HG03039 (cell line): ENCODE measurements around the gene CENPP.

Source experiments
- ATAC-seq: cut with Tn5 transposase; IDR thresholded peaks from one replicate; pipeline ENCODE4 v1.9.1; 2021; ENCODE audit warnings: mild to moderate bottlenecking, moderate library complexity; ENCODE audit not compliant: unreplicated experiment

The CENPP gene

GRCh38 chr9:92474587-92474986 lies 148.8 kb downstream of the CENPP start:
- ATAC-seq: no peak

DNA sequence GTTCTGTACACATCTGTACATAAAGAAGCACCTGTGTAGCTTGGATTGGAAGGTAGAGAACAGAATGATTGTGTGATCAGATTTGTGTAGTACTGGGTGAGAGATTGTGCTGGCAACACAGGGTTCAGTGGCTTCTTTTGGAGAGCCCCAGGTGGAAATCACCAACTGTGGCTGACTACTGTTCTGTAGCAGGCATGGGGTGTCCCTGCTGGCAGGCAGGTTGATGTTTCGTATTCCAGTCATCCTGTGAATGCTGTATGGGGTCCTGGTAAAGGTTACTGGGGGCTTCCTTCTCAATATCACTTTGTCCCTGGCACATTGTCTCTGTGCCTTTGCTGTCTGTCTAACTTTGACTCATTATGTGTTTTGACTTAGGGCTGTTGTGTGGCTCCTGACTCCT lies 151.2 kb downstream of the CENPP start:
- no peak for ATAC-seq

DNA sequence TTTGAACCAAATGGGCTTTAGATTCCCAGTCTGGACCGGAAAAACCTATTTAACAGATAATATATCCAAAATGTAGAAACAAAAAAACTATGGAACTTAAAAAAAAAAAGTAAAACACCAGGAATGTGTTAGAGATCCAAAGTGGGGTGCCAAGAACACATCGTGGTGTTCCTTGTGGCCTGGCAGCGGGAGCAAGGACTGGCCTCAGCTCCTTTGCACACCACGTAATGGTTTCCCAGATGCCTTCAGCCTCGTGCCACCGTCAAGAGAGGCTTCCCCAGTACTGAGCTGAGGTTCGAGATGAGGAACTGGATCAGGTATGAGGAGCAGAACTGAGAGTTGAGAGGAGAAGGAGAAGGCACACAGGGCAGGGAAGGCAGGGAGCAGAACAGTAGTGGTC lies 153.0 kb downstream of the CENPP start:
- no peak for ATAC-seq

DNA sequence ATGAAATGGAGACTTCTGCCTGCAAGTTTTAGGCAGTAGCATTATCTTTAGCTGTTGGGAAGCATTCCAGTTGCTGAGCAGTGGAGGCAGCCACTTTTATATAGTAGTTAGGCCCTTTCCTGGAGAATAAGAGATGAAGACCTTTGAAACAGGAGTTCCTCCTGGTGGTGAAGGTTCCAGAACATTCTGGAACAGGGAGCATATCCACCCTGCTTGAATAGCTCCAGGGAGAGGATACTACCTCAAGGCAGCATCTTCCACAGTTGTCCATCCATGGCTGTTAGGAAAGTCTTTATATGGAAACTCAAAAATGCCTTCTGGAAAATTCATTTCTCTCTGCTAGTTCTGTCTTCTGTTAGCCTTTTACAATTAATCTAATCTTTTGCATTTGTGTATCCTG lies 153.6 kb downstream of the CENPP start:
- ATAC-seq: no peak

- ATAC-seq: no peak
Measured at GRCh38 chr9:92480291-92480771, 154.6 kb downstream of the CENPP start.

DNA sequence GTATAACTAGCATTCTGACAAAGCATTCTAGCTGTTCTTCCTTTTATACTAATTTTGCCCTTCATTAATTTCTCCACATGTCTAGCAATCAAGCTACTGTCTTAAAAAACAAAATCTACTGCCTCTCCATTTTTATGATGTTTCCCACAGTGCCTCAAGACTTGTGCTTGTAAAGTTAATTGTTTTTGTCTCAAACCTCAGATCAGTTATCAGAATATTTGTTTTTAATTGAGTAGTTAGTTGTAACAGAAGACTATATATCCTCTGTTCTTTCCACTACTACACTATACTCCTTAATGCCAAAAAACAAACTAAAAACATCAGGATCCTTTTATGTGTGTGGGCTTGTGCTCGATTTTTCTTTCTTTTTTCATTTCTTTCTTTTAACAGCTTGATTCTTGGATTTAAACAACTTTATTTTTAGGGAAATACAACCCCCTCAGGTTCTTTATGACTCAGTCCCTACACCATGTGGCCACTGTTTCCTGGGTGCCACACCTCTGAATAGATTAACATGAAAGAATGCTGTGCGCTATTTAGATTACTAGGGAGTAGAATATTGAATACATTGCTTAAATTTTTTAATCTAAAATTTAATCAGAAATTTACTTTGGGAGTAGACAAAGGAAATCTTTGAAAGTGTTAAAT lies 155.4 kb downstream of the CENPP start:
- ATAC-seq: no peak

DNA sequence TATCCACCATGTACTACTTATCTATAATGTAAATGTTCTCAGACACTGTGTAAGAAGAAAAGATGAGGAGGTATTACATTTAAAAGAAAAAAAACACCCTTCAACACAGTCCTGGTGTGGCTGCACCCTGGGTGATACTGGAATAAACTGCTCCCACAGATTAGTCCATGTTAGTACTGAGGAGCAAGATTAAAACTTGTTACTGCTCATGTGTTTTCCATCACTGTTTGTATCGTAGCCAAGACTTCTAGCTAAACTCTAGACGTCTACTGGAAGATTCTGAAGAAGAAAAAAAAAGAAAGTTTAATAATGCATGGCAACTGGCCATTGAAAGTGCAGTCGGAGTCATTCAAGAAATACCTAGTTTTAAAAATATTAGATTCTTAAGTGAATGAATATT lies 156.6 kb downstream of the CENPP start, which contains the start of gene ASPN:
Gene ASPN (minus strand): TSS at position 178 of the 400 bp plus-strand sequence.
- ATAC-seq: no peak

- ATAC-seq: no peak
Measured at GRCh38 chr9:92482805-92483204, 157.1 kb downstream of the CENPP start.

DNA sequence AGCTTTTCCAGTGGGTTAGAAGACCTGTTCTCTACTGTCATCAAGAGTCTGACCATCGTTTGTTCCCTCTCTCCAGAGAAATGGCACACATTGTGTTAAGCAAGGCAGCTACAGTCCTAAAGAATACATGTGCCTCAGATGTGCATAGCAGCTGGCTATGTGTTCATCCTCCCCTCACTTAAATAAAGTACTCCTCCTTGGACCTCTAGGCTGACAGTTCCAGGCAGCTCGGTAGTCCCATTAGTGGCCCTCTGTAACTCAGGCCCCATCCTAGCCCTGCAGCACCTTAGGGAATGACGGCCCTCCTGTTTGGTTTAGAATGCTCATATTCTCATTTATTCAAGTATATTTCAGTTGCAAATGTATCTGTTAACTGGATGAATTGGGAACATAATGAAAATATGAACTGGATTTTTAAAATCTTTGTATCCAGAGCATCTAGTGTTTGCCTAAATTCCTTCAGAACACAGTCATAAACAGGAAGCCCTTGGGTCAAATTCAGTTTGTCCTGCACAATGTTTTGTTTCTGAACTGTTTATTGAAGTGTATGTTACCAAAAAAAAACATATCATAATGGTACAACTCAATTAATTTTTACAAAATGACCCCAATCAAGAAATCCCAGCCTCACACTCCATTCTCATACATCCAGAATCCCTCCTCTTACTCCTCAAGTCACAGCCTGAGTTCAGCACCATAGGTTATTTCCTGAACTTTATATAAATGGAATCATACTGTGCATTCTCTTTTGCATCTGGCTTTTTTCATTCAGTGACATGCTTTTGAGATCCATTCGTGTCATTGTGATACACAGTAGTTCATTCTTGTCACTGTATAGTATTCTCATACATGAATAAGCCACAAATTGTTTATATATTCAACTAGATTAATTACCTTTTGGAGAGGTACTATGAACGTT lies 158.1 kb downstream of the CENPP start:
- ATAC-seq: no peak

- ATAC-seq: no peak
Measured at GRCh38 chr9:92484563-92484962, 158.8 kb downstream of the CENPP start.

- no peak for ATAC-seq
Measured at GRCh38 chr9:92486371-92486770, 160.6 kb downstream of the CENPP start.

DNA sequence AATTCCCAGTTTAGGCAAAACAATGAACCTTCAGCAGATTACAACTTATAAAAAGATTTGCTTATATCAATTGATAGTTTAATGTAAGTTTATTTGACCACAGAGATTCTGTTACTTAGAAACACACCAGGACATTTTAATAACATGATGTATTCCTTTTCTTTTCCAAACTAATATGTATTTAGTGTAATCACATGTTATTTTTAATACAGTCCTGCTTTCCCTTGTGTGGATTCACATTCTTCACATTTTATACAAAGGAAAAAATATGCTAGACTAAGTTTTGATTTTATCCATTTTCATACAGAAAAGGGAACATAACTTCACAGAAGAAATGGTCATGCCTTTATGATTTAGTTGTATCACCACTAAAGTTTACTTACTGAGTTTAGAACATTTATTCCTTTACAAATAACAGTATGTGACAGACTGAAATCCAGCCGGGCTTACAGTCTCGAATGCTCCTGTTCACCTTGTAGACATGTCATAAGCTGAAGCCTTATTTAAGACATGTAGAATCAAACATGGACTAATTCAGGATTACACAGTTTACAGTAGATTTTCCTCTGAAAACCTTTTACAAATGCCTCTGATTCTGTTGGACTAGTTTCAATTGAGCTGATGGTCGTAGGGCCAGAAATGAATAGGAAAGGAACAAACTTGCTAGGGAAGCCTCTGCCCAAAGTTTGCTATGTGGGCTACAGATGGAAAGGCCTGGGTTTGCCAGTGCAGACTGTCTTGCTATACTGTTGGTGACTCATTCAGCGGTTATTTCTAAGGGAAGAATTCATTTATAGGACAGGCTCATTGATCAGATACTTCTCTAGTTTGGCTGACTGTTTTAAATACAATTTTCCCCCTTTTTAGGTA lies 163.2 kb downstream of the CENPP start:
- ATAC-seq: no peak

DNA sequence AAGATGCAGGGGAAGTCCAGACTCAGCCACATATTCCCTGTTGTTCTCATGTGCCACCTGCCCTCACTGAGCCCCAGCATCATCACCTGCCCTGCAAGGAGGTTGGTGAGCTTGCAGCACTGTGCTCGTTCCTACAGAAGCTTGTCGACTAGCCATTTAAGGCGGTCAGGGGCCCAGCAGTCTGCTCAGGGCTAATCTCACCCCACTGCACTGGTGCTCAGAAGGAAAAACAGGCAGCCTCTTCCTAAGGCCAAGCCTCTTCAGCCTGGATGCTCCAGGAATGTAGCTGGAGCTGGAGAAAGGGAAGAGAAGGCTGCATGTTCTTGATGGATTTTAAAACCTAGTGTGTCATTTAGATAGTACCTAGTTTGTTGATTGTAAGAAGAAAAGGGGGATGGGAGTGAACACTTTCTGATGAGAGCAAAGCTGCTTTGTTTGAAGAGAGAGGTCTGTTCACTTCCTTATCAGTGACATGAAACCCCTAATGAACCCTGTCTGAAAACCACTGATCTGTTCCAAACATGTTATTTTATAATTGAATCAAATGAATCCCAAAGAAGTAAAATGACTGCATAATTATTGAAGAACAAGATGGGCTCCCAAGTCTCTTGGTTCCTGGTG lies 167.1 kb downstream of the CENPP start:
- ATAC-seq: no peak

- ATAC-seq: no peak
Measured at GRCh38 chr9:92493749-92494387, 168.1 kb downstream of the CENPP start.

- no peak for ATAC-seq
Measured at GRCh38 chr9:92494856-92495255, 169.1 kb downstream of the CENPP start.

GRCh38 chr9:92496396-92497176 lies 170.8 kb downstream of the CENPP start:
- no peak for ATAC-seq

- ATAC-seq: no peak
Measured at GRCh38 chr9:92499701-92500100, 173.9 kb downstream of the CENPP start.

- no peak for ATAC-seq
Measured at GRCh38 chr9:92500725-92501124, 175.0 kb downstream of the CENPP start.

DNA sequence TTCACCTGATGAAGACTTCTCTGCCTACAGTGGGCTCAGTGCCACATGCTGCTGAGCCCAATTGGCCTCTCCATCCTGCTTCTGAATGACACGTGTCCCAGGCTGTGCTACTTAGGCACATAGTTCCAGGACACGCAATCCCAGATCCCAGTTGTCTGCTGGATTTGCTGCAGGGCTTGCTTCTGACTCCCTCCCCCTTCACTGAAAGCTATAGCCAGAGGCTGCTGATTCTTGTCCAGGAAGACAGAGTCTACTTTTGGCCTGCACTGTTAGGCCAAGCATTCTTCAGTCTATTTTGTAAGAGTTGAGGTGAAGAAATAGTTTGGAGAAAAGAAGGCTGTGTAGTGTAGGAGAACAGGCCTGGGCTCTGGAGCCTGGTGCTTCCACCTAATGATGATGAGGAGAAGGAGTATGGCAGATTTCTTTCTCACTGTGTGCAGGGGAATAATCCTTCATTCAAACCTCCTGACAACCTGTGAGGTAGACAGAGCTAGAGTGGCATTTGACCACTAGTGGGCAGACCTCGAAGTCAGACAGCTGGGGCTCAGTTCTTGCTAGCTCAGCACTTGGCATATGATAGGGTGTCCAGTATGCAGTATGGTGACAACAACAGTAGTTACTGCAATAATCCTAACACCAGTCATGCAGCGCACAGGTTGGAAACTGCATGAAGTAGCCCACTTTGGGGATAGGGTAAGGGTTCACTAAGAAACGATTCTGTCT lies 176.1 kb downstream of the CENPP start:
- no peak for ATAC-seq
